Upper lobe of left lung (tissue), 4 donors: ENCODE data around the gene TENM3.

Experiments used
- CTCF ChIP-seq, 6 experiments: fragments of 450-650 bp in 4 of 6; fragments of 200-600 bp in 2 of 6; sonication (generic) in 2 of 6; IDR thresholded peaks; one replicate each; pipeline ENCODE4 v1.5.1; 2016 to 2019; ENCODE audit warnings: antibody characterized with exemption in 6 of 6
- EP300 ChIP-seq, 4 donors: sonication (generic); formaldehyde crosslinking; IDR thresholded peaks; one replicate each; pipeline ENCODE4 v1.5.1; 2017; ENCODE audit warnings: antibody characterized with exemption in 4 of 4, control low read depth in 2 of 4
- POLR2AphosphoS5 ChIP-seq, 2 donors: sonication (generic); formaldehyde crosslinking; IDR thresholded peaks; one replicate each; pipeline ENCODE4 v1.5.1; 2017; ENCODE audit warnings: antibody characterized with exemption in 2 of 2

DNA sequence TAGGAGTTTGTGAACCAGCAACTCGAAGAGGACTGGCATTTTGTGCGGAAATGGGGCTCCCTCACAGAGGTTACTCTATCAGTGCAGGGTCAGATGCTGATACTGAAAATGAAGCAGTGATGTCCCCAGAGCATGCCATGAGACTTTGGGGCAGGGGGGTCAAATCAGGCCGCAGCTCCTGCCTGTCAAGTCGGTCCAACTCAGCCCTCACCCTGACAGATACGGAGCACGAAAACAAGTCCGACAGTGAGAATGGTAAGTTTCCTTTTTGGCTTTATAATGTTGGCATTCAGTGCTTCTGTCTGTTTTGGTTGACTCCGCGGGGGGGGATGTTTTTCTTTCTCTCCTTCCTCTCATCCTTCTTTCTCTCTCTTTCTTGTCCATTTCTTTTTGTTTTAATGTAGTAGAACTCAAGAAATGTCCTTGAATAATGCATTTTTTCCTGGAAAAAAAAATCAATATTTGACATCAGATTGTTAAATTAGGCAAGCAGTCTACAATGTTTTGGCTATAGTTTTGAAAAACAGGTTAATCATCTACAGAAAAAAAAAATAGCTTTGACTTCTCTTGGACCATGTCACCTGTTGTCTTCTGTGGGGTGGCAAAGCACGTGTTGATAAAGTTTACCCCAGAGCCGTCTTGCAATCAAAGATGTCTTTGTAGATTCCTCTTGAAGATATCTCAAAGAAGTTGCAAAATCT lies 103.6 kb downstream of the TENM3 start:
- TF ChIP-seq POLR2AphosphoS5 (IDR thresholded peaks at IDR 0.05) (no peak), CTCF (IDR thresholded peaks at IDR 0.05) (no peak), EP300 (IDR thresholded peaks at IDR 0.05) (no peak)
